Upper lobe of left lung (tissue), 6 donors: ENCODE data around the gene ZSCAN21. TPM values are rescaled to one million over a fixed set of nuclear protein-coding genes. Genes with fewer than 3 reads are reported as not detected.

Source experiments
- ATAC-seq, 2 donors: fragments of 200-7000 bp; cut with Tn5 transposase; one replicate each; pipeline ENCODE4 v1.9.1; 2022; ENCODE audit warnings: mild to moderate bottlenecking in 2 of 2, moderate library complexity in 2 of 2; ENCODE audit not compliant: low FRiP score in 2 of 2
- DNase-seq, 2 donors: peaks; one replicate each; pipeline ENCODE4 v3.0.0-alpha.2; 2019 to 2020
- H3K27ac ChIP-seq, 4 donors: fragments of 200-600 bp; sonication (generic); one replicate each; pipeline ENCODE4 v1.5.1; 2016 to 2019
- H3K27me3 ChIP-seq, 4 donors: fragments of 200-600 bp; sonication (generic); one replicate each; pipeline ENCODE4 v1.5.1; 2017 to 2019
- H3K36me3 ChIP-seq, 4 donors: fragments of 200-600 bp; sonication (generic); one replicate each; pipeline ENCODE4 v1.5.1; 2016 to 2019
- H3K4me1 ChIP-seq, 4 donors: fragments of 200-600 bp; sonication (generic); one replicate each; pipeline ENCODE4 v1.5.1; 2018 to 2019
- H3K4me3 ChIP-seq, 4 donors: fragments of 200-600 bp; sonication (generic); one replicate each; pipeline ENCODE4 v1.5.1; 2017 to 2019; ENCODE audit warnings: mild to moderate bottlenecking in 2 of 4, moderate library complexity in 1 of 4
- H3K9me3 ChIP-seq, 4 donors: fragments of 200-600 bp; sonication (generic); one replicate each; pipeline ENCODE4 v1.5.1; 2018 to 2019
- EP300 ChIP-seq, 4 donors: sonication (generic); formaldehyde crosslinking; IDR thresholded peaks; one replicate each; pipeline ENCODE4 v1.5.1; 2017; ENCODE audit warnings: antibody characterized with exemption in 4 of 4, control low read depth in 2 of 4
- POLR2A ChIP-seq, 4 donors: fragments of 450-650 bp; IDR thresholded peaks; one replicate each; pipeline ENCODE4 v1.5.1; 2016 to 2017; ENCODE audit warnings: antibody characterized with exemption in 4 of 4, mild to moderate bottlenecking in 2 of 4
- POLR2AphosphoS5 ChIP-seq, 2 donors: sonication (generic); formaldehyde crosslinking; IDR thresholded peaks; one replicate each; pipeline ENCODE4 v1.5.1; 2017; ENCODE audit warnings: antibody characterized with exemption in 2 of 2
- WGBS, 2 donors: methylation state at CpG; one replicate each; pipeline ENCODE4 v1.1.5; 2017 to 2018; 5-methylcytosine and 5-hydroxymethylcytosine counted together
- total RNA-seq, 6 donors: library from RNA; depleted of rRNA in 4 of 6; stranded (reverse); fragments of >200 nt in 4 of 6; gene quantifications; one replicate each; pipeline versions ENCODE4 v1.1.0 to v1.2.1, GENCODE V29; 2016 to 2021
- TF ChIP-seq, protein P1 (sequence below), 6 experiments: fragments of 450-650 bp in 4 of 6; fragments of 200-600 bp in 2 of 6; sonication (generic) in 2 of 6; IDR thresholded peaks; one replicate each; pipeline ENCODE4 v1.5.1; 2016 to 2019; ENCODE audit warnings: antibody characterized with exemption in 6 of 6
- donor health status: DM: no; HTN: no; CAD: no; lungs with moderate emphysema.
- donor health status: DM: no; HTN: yes; CAD: no; lungs with severe emphysema.

Gene ZSCAN21
- total RNA-seq, 6 donors from 2014 or later = 8.6 to 17.8 (median 10.8) TPM

GRCh38 chr7:100105534-100105933 is 56.0 kb downstream of the ZSCAN21 start:
- Histone ChIP-seq H3K4me1 (peaks cover 7 to 15% (median 9%) of the 10 kb centered on the region in 4 donors), H3K36me3 (peaks cover 5 to 74% (median 56%) of the 10 kb centered on the region in 4 donors), H3K4me3 (no peak overlapping the region), H3K27ac (no peak overlapping the region), H3K27me3 (no peaks in the 10 kb centered on the region), H3K9me3 (no peaks in the 10 kb centered on the region)
- TF ChIP-seq POLR2A (IDR thresholded peaks at IDR 0.05) (no peak), POLR2AphosphoS5 (IDR thresholded peaks at IDR 0.05) (no peak), EP300 (IDR thresholded peaks at IDR 0.05) (no peak)
- TF ChIP-seq, protein P1, sequence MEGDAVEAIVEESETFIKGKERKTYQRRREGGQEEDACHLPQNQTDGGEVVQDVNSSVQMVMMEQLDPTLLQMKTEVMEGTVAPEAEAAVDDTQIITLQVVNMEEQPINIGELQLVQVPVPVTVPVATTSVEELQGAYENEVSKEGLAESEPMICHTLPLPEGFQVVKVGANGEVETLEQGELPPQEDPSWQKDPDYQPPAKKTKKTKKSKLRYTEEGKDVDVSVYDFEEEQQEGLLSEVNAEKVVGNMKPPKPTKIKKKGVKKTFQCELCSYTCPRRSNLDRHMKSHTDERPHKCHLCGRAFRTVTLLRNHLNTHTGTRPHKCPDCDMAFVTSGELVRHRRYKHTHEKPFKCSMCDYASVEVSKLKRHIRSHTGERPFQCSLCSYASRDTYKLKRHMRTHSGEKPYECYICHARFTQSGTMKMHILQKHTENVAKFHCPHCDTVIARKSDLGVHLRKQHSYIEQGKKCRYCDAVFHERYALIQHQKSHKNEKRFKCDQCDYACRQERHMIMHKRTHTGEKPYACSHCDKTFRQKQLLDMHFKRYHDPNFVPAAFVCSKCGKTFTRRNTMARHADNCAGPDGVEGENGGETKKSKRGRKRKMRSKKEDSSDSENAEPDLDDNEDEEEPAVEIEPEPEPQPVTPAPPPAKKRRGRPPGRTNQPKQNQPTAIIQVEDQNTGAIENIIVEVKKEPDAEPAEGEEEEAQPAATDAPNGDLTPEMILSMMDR (IDR thresholded peaks at IDR 0.05) = no peak
- 96 to 100% methylated on average over 4 of the region's 4 CpGs for WGBS, 2 donors
- DNase-seq = no peak
- ATAC-seq = no peak

GRCh38 chr7:100106633-100107032 is 57.1 kb downstream of the ZSCAN21 start:
- no peak for TF ChIP-seq EP300 (IDR thresholded peaks at IDR 0.05)
- TF ChIP-seq POLR2A (IDR thresholded peaks at IDR 0.05) = no peak
- TF ChIP-seq POLR2AphosphoS5 (IDR thresholded peaks at IDR 0.05) = no peak
- TF ChIP-seq, protein P1 (IDR thresholded peaks at IDR 0.05) = no peak
- H3K27me3 ChIP-seq = no peaks in the 10 kb centered on the region
- no peak overlapping the region for H3K27ac ChIP-seq
- H3K36me3 ChIP-seq = peaks cover 9 to 83% (median 66%) of the 10 kb centered on the region in 4 donors
- no peak overlapping the region for H3K4me3 ChIP-seq
- H3K9me3 ChIP-seq = no peaks in the 10 kb centered on the region
- peaks cover 7 to 11% (median 7%) of the 10 kb centered on the region in 4 donors for H3K4me1 ChIP-seq
- DNase-seq (no peak), ATAC-seq (no peak)
- WGBS, 2 donors = 91% methylated on average over 17 of the region's 17 CpGs

GRCh38 chr7:100107125-100107737 is 57.7 kb downstream of the ZSCAN21 start:
- H3K36me3 ChIP-seq = peaks cover 12 to 89% (median 72%) of the 10 kb centered on the region in 4 donors
- no peak for DNase-seq
- 84 to 88% methylated on average over 22 to 25 of the region's 25 CpGs for WGBS, 2 donors

GRCh38 chr7:100107890-100108289 is 58.3 kb downstream of the ZSCAN21 start:
- TF ChIP-seq EP300 (IDR thresholded peaks at IDR 0.05) (no peak), POLR2A (IDR thresholded peaks at IDR 0.05) (no peak), POLR2AphosphoS5 (IDR thresholded peaks at IDR 0.05) (no peak)
- TF ChIP-seq, protein P1 (IDR thresholded peaks at IDR 0.05) = no peak
- DNase-seq (no peak), ATAC-seq (no peak)
- H3K27me3 ChIP-seq = no peaks in the 10 kb centered on the region
- no peak overlapping the region for H3K4me3 ChIP-seq
- 65 to 78% methylated on average over 11 of the region's 11 CpGs for WGBS, 2 donors
- no peaks in the 10 kb centered on the region for H3K4me1 ChIP-seq
- no peaks in the 10 kb centered on the region for H3K9me3 ChIP-seq
- H3K27ac ChIP-seq = no peak overlapping the region
- H3K36me3 ChIP-seq = peaks cover 15 to 96% (median 78%) of the 10 kb centered on the region in 4 donors

More at GRCh38 chr7:100107125-100107737, 57.7 kb downstream of the ZSCAN21 start:
- Histone ChIP-seq H3K9me3 (no peaks in the 10 kb centered on the region), H3K27ac (no peak overlapping the region), H3K4me1 (peaks cover 5 to 6% (median 5%) of the 10 kb centered on the region in 4 donors), H3K27me3 (no peaks in the 10 kb centered on the region), H3K4me3 (no peak overlapping the region)
- no peak for ATAC-seq
- TF ChIP-seq POLR2AphosphoS5 (IDR thresholded peaks at IDR 0.05) = no peak
- no peak for TF ChIP-seq EP300 (IDR thresholded peaks at IDR 0.05)
- TF ChIP-seq, protein P1 (IDR thresholded peaks at IDR 0.05) = no peak
- TF ChIP-seq POLR2A (IDR thresholded peaks at IDR 0.05) = no peak
